A549 (cell line): ENCODE measurements around the gene PRRX2. TPM values are rescaled to one million over a fixed set of nuclear protein-coding genes. Genes with fewer than 3 reads are reported as not detected.

ENCODE experiments used
- ATAC-seq, 2 experiments: fragments of 200-7000 bp in 1 of 2; fragments of >200 bp in 1 of 2; cut with Nextera tagmentation in 1 of 2; cut with Tn5 transposase in 1 of 2; 3 replicates each; pipeline versions ENCODE4 v1.8.0 to v1.9.1; 2018 to 2020; ENCODE audit warnings: mild to moderate bottlenecking in 1 of 2, moderate library complexity in 1 of 2
- CTCF ChIA-PET: fragments of 300-600 bp; sonication (Branson Sonifier 250); formaldehyde crosslinking; extraction: SDS; loops from one replicate; lab custom pipeline; 2021; ENCODE audit warnings: antibody characterized with exemption, inconsistent platforms; lab: Yijun Ruan, JAX
- POLR2A ChIA-PET: fragments of 350-600 bp; formaldehyde crosslinking; extraction: SDS; loops from one replicate; lab custom pipeline; 2021; ENCODE audit warnings: antibody characterized with exemption, inconsistent platforms; lab: Yijun Ruan, JAX
- DNase-seq, 2 experiments: peaks; one replicate each; pipeline versions ENCODE4 v3.0.0 to v3.0.0-alpha.2; 2011 to 2016; ENCODE audit warnings: low read depth in 1 of 2, low spot score in 1 of 2
- FAIRE-seq: peaks from 2 replicates; lab custom pipeline; 2011; peaks lifted over from hg19 to GRCh38; lab: Jason Lieb, UNC
- H3K27ac ChIP-seq, 2 experiments: fragments of >200 bp; sonication (Bioruptor Twin); formaldehyde crosslinking; 3 replicates each; pipeline ENCODE4 v1.5.1; 2016 to 2017
- H3K4me1 ChIP-seq: fragments of >200 bp; sonication (Bioruptor Twin); formaldehyde crosslinking; 3 replicates; pipeline ENCODE4 v1.6.1; 2016
- H3K4me2 ChIP-seq: fragments of >200 bp; sonication (Bioruptor Twin); formaldehyde crosslinking; 3 replicates; pipeline ENCODE4 v1.6.1; 2016
- H3K4me3 ChIP-seq: fragments of >200 bp; sonication (Bioruptor Twin); formaldehyde crosslinking; 3 replicates; pipeline ENCODE4 v1.5.1; 2016
- H3K9me3 ChIP-seq: fragments of >200 bp; sonication (Bioruptor Twin); formaldehyde crosslinking; 3 replicates; pipeline ENCODE4 v1.6.1; 2016
- CBX8 ChIP-seq: fragments of 200-600 bp; sonication (generic); IDR thresholded peaks from 2 replicates; pipeline ENCODE4 v1.6.1; 2016
- CTCF ChIP-seq: fragments of >200 bp; sonication (Bioruptor Twin); formaldehyde crosslinking; IDR thresholded peaks from 3 replicates; pipeline ENCODE4 v1.5.1; 2016
- EHMT2 ChIP-seq: fragments of 200-600 bp; sonication (generic); IDR thresholded peaks from 2 replicates; pipeline ENCODE4 v1.6.1; 2016; ENCODE audit warnings: antibody characterized with exemption, low read depth, mild to moderate bottlenecking, moderate library complexity
- FOSB ChIP-seq: fragments of 250-450 bp; sonication (Bioruptor Pico); IDR thresholded peaks from 2 replicates; pipeline ENCODE4 v1.5.0; 2020; ENCODE audit warnings: mild to moderate bottlenecking, moderate library complexity
- FOSL2 ChIP-seq, 2 experiments: fragments of 450-650 bp in 1 of 2; fragments of >200 bp in 1 of 2; sonication (Bioruptor Twin) in 1 of 2; formaldehyde crosslinking; IDR thresholded peaks; 2 replicates each; pipeline versions ENCODE4 v1.5.0 to v1.6.1; 2016 to 2020; ENCODE audit warnings: mild to moderate bottlenecking in 1 of 2, moderate library complexity in 1 of 2
- HDAC2 ChIP-seq: fragments of 200-600 bp; sonication (generic); IDR thresholded peaks from 2 replicates; pipeline ENCODE4 v1.6.1; 2016
- HMGXB4 ChIP-seq: fragments of 250-450 bp; sonication (Bioruptor Pico); IDR thresholded peaks from 2 replicates; pipeline ENCODE4 v1.5.0; 2021; ENCODE audit warnings: mild to moderate bottlenecking, moderate library complexity, borderline replicate concordance
- HOXB13 ChIP-seq: fragments of 250-450 bp; sonication (Bioruptor Pico); IDR thresholded peaks from 2 replicates; pipeline ENCODE4 v1.5.0; 2020; ENCODE audit warnings: low read depth, mild to moderate bottlenecking, moderate library complexity
- JUNB ChIP-seq: fragments of >200 bp; sonication (Bioruptor Twin); formaldehyde crosslinking; IDR thresholded peaks from 2 replicates; pipeline ENCODE4 v1.6.1; 2016
- MAX ChIP-seq: IDR thresholded peaks from 2 replicates; pipeline ENCODE4 v1.6.1; 2012
- MYC ChIP-seq: IDR thresholded peaks from 2 replicates; pipeline ENCODE4 v1.6.1; 2012; ENCODE audit warnings: mild to moderate bottlenecking, inconsistent platforms, low read length, improper control_type of control experiment, borderline replicate concordance
- NFE2L2 ChIP-seq: fragments of 150-350 bp; conservative IDR thresholded peaks from 2 replicates; pipeline ENCODE4 v1.6.1; 2014; ENCODE audit warnings: low read length
- POLR2A ChIP-seq: IDR thresholded peaks from 2 replicates; pipeline ENCODE4 v1.6.1; 2012; ENCODE audit warnings: mild to moderate bottlenecking, low read length
- RAD21 ChIP-seq, 2 experiments: fragments of >200 bp in 1 of 2; sonication (Bioruptor Twin) in 1 of 2; formaldehyde crosslinking in 1 of 2; IDR thresholded peaks in 1 of 2; conservative IDR thresholded peaks in 1 of 2; 2 replicates in 1 of 2; 3 replicates in 1 of 2; pipeline ENCODE4 v1.6.1; 2012 to 2018; ENCODE audit warnings: inconsistent platforms in 1 of 2
- REST ChIP-seq: fragments of 200-600 bp; sonication (generic); IDR thresholded peaks from 2 replicates; pipeline ENCODE4 v1.6.1; 2016; ENCODE audit warnings: antibody characterized with exemption, mild to moderate bottlenecking, moderate library complexity
- RFX5 ChIP-seq: fragments of 450-650 bp; IDR thresholded peaks from 2 replicates; pipeline ENCODE4 v1.7.1; 2014; ENCODE audit warnings: antibody characterized with exemption, mild to moderate bottlenecking, moderate library complexity
- SMC3 ChIP-seq: fragments of >200 bp; sonication (Bioruptor Twin); formaldehyde crosslinking; IDR thresholded peaks from 3 replicates; pipeline ENCODE4 v1.6.1; 2018; ENCODE audit warnings: inconsistent platforms
- ZSCAN20 ChIP-seq: fragments of 250-450 bp; sonication (Bioruptor Pico); IDR thresholded peaks from 2 replicates; pipeline ENCODE4 v1.8.0; 2022; ENCODE audit warnings: mild to moderate bottlenecking, moderate library complexity
- WGBS: methylation state at CpG from one replicate; pipeline ENCODE4 v1.1.6; 2017; ENCODE audit errors: missing lambda C conversion rate; 5-methylcytosine and 5-hydroxymethylcytosine counted together
- polyA plus RNA-seq, 4 experiments: library from polyadenylated mRNA; depleted of rRNA in 3 of 4; stranded (reverse); fragments of >200 nt; fragmentation: RNase III in 1 of 4; extraction: RNeasy Plus Mini Kit Qiagen cat#74134 plus additional on column Dnase treatment in 1 of 4; gene quantifications; 2 replicates in 3 of 4; 3 replicates in 1 of 4; pipeline ENCODE4 v1.2.3, GENCODE V29; 2011 to 2017
- TF ChIP-seq, protein P1 (sequence below): IDR thresholded peaks from 2 replicates; pipeline ENCODE4 v1.6.1; 2012; ENCODE audit warnings: low read depth, borderline replicate concordance
- TF ChIP-seq, protein P2 (sequence below): fragments of >200 bp; sonication (Bioruptor Twin); formaldehyde crosslinking; IDR thresholded peaks from 2 replicates; pipeline ENCODE4 v1.6.1; 2016

Gene PRRX2
- polyA plus RNA-seq, 2 of the 4 experiments (the other 2 are of a cell fraction) = 0.90 to 2.7 TPM

DNA sequence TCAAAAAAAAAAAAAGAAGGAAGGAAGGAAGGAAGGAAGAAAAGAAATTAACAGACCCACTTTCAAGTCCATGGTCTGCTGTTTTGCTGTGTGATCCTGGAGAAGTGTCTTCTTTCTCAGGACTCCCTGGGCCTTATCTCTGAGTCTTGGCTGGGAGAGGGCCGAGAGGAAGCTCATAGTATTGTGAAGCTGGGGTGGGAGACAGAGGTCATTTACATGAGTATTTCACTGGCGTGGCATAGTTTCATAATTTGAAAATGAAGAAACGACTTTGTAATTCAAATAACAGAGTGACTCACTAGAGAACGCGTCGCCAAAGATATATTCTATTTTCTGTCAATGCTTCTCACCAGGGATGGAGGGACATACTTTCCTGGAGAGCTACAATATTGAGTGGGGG is 42.1 kb upstream of the PRRX2 start:
- ATAC-seq (no peak), DNase-seq (no peak), FAIRE-seq (no peak)
- Histone ChIP-seq H3K4me3 (no peak overlapping the region), H3K9me3 (no peaks in the 10 kb centered on the region), H3K4me2 (no peak overlapping the region), H3K4me1 (peaks cover 29% of the 10 kb centered on the region), H3K27ac (no peak overlapping the region)
- ChIA-PET CTCF (interaction anchor here (0.6 to 26.2 kb wide), 19 partner anchors 10 to 520 kb away, joined by 3 to 947 read pairs (median 5); partner anchors contain the start of gene ASB6), POLR2A (interaction anchor here (1.4 to 3.1 kb wide), 2 partner anchors 445 to 491 kb away, joined by 3 to 21 read pairs; partner anchors contain the start of gene IER5L)
- 70% methylated on average over 6 of the region's 6 CpGs for WGBS
- no peak for TF ChIP-seq SMC3
- TF ChIP-seq RAD21 (conservative IDR thresholded peaks at IDR 0.05 in 1 of 2, IDR thresholded peaks at IDR 0.05 in 1 of 2) = no peak
- TF ChIP-seq JUNB = no peak
- TF ChIP-seq MYC = no peak
- TF ChIP-seq MAX = no peak
- TF ChIP-seq, protein P1, sequence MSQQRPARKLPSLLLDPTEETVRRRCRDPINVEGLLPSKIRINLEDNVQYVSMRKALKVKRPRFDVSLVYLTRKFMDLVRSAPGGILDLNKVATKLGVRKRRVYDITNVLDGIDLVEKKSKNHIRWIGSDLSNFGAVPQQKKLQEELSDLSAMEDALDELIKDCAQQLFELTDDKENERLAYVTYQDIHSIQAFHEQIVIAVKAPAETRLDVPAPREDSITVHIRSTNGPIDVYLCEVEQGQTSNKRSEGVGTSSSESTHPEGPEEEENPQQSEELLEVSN = no peak
- TF ChIP-seq FOSL2 (IDR thresholded peaks at IDR 0.05) = no peak
- TF ChIP-seq FOSL2 (CRISPR knock-in tag; IDR thresholded peaks at IDR 0.05) = no peak
- no peak for TF ChIP-seq HMGXB4 (CRISPR knock-in tag)
- TF ChIP-seq NFE2L2 = no peak
- no peak for TF ChIP-seq POLR2A
- TF ChIP-seq RFX5 = no peak
- TF ChIP-seq HDAC2 = no peak

DNA sequence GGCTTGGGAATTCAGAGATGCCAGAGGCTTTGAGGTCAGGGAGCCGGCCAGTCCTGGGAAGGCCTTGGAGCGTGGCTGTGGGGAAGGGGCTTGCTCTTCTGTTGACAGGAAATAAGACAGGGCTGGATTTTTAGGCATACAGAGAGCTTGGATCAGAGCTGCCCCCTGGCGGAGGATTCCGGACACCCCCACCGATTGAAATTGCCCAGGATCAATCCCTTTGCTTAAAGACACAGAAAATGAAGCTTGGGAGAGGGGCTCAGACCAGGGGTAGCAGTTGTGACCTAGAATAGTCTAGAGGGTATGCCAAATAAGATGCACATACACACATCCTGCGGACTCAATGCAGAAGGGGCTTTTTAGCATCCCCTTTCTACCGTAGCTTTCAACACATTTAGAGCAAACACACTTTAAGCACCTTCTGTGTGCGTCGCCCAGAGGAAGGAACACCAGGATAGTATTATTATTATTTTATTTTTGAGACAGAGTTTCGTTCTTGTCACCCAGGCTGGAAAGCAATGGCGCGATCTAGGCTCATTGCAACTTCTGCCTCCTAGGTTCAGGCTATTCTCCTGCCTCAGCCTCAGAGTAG is 41.2 kb upstream of the PRRX2 start:
- peaks cover 33% of the 10 kb centered on the region for H3K4me1 ChIP-seq
- ChIA-PET POLR2A (interaction anchor here (0.5 to 3.1 kb wide), 6 partner anchors 15 to 492 kb away, joined by 3 to 21 read pairs (median 4); partner anchors contain the start of gene IER5L), CTCF (interaction anchor here (0.6 to 26.2 kb wide), 56 partner anchors 9 to 762 kb away, joined by 3 to 947 read pairs (median 4); partner anchors contain the start of genes ASB6 and IER5L)
- no peak overlapping the region for H3K4me3 ChIP-seq
- ATAC-seq (peak in 1 of 2 experiments; percentile 53; a peak in 3 of 6 replicates), FAIRE-seq (no peak), DNase-seq (peak; percentile 61 to 79)
- H3K27ac ChIP-seq = peak overlapping the region; percentile 31 to 46; a peak in 3 of 6 replicates
- TF ChIP-seq CTCF (peak; percentile 81), SMC3 (peak; percentile 90), RAD21 (conservative IDR thresholded peaks at IDR 0.05 in 1 of 2, IDR thresholded peaks at IDR 0.05 in 1 of 2) (peak; percentile 77 to 80)
- TF ChIP-seq, protein P2, sequence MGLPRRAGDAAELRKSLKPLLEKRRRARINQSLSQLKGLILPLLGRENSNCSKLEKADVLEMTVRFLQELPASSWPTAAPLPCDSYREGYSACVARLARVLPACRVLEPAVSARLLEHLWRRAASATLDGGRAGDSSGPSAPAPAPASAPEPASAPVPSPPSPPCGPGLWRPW = no peak
- no peaks in the 10 kb centered on the region for H3K9me3 ChIP-seq
- H3K4me2 ChIP-seq = no peak overlapping the region
- WGBS = 35% methylated on average over 12 of the region's 12 CpGs

GRCh38 chr9:129624947-129625346 is 40.5 kb upstream of the PRRX2 start:
- WGBS = 69% methylated on average over 9 of the region's 9 CpGs
- FAIRE-seq (no peak), DNase-seq (no peak), ATAC-seq (no peak)
- Histone ChIP-seq H3K4me2 (no peak overlapping the region), H3K27ac (no peak overlapping the region; a peak in 1 of 6 replicates), H3K4me1 (peaks cover 28% of the 10 kb centered on the region), H3K4me3 (no peak overlapping the region), H3K9me3 (no peaks in the 10 kb centered on the region)
- CTCF ChIA-PET = interaction anchor here (0.6 to 26.2 kb wide), 43 partner anchors 8 to 630 kb away, joined by 3 to 947 read pairs (median 4); partner anchors contain the start of genes ASB6 and IER5L
- POLR2A ChIA-PET = interaction anchor here (1.4 to 3.1 kb wide), 3 partner anchors 16 to 485 kb away, joined by 4 to 21 read pairs (median 6); partner anchors contain the start of gene IER5L
- TF ChIP-seq REST (no peak), EHMT2 (no peak), HOXB13 (CRISPR knock-in tag) (no peak), CTCF (no peak), CBX8 (no peak), FOSB (CRISPR knock-in tag) (no peak), ZSCAN20 (no peak)
